ENCODE measurements around the gene TMEM165.

The TMEM165 gene

GRCh38 chr4:55369968-55370367, 25.8 kb upstream of the TMEM165 start:
- no peak for TF ChIP-seq CTCF (IDR thresholded peaks at IDR 0.05; ENCODE audit: low read depth, low read length, missing control alignments)
- H3K4me3 ChIP-seq (ENCODE audit: low read depth, low read length), result no peak overlapping the region
- no peak for DNase-seq (ENCODE audit: low read depth)

- TF ChIP-seq CTCF (IDR thresholded peaks at IDR 0.05; ENCODE audit: low read depth, low read length, missing control alignments), result no peak
- H3K4me3 ChIP-seq (ENCODE audit: low read depth, low read length), result no peak overlapping the region
Measured at GRCh38 chr4:55372259-55372658, 23.5 kb upstream of the TMEM165 start.

GRCh38 chr4:55373461-55373860, 22.3 kb upstream of the TMEM165 start:
- H3K4me3 ChIP-seq (ENCODE audit: low read depth, low read length), result no peak overlapping the region
- DNase-seq (ENCODE audit: low read depth), result no peak
- no peak for TF ChIP-seq CTCF (IDR thresholded peaks at IDR 0.05; ENCODE audit: low read depth, low read length, missing control alignments)

More at GRCh38 chr4:55372259-55372658, 23.5 kb upstream of the TMEM165 start:
- no peak for DNase-seq (ENCODE audit: low read depth)

- no peak overlapping the region for H3K4me3 ChIP-seq (ENCODE audit: low read depth, low read length)
- TF ChIP-seq CTCF (IDR thresholded peaks at IDR 0.05; ENCODE audit: low read depth, low read length, missing control alignments), result no peak
- no peak for DNase-seq (ENCODE audit: low read depth)
Measured at GRCh38 chr4:55376698-55377097, 19.1 kb upstream of the TMEM165 start.

GRCh38 chr4:55378617-55379467, 16.9 kb upstream of the TMEM165 start:
- H3K4me3 ChIP-seq (ENCODE audit: low read depth, low read length), result no peak overlapping the region
- no peak for TF ChIP-seq CTCF (IDR thresholded peaks at IDR 0.05; ENCODE audit: low read depth, low read length, missing control alignments)
- DNase-seq (ENCODE audit: low read depth), result no peak

- TF ChIP-seq CTCF (IDR thresholded peaks at IDR 0.05; ENCODE audit: low read depth, low read length, missing control alignments), result no peak
- DNase-seq (ENCODE audit: low read depth), result no peak
- no peak overlapping the region for H3K4me3 ChIP-seq (ENCODE audit: low read depth, low read length)
Measured at GRCh38 chr4:55380576-55380975, 15.2 kb upstream of the TMEM165 start.

GRCh38 chr4:55381502-55381901, 14.3 kb upstream of the TMEM165 start:
- no peak for DNase-seq (ENCODE audit: low read depth)
- no peak for TF ChIP-seq CTCF (IDR thresholded peaks at IDR 0.05; ENCODE audit: low read depth, low read length, missing control alignments)
- no peak overlapping the region for H3K4me3 ChIP-seq (ENCODE audit: low read depth, low read length)

Data from GM12864 (cell line).